ENCODE data around the gene NAMPT.
"Not testable (repeated sequence)": the region's sequence is repeated elsewhere in the genome, so short reads cannot be mapped to it uniquely, and the experiment has no call there.

The NAMPT gene

GRCh38 chr7:106304568-106304967, 19.8 kb upstream of the NAMPT start:
- DNase-seq (ENCODE audit: low spot score) = no peak

DNA sequence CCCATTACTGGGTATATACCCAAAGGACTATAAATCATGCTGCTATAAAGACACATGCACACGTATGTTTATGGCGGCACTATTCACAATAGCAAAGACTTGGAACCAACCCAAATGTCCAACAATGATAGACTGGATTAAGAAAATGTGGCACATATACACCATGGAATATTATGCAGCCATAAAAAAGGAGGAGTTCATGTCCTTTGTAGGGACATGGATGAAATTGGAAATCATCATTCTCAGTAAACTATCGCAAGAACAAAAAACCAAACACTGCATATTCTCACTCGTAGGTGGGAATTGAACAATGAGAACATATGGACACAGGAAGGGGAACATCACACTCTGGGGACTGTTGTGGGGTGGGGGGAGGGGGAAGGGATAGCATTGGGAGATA, 13.8 kb upstream of the NAMPT start:
- not testable (repeated sequence) for DNase-seq (ENCODE audit: low spot score)

GRCh38 chr7:106298155-106298554, 13.4 kb upstream of the NAMPT start:
- not testable (repeated sequence) for DNase-seq (ENCODE audit: low spot score)

DNA sequence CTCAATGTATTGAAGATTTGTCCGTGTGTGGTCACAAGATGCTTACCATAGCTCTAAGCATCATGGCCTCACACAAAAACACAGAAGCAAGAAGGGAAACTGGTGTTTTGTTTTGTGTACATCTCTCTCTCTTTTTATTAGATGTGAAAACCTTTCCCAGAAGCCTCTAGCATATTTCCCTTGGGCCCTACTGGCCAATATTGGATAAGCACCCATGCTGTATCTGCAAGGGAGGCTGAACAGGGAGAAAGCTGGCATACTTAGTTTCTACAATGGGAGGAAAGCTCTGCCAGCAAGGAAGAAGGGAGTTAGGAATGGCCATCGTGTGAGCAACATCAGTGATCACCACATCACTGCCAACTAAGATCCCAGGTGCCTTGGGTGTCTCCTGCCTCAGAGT, 9.6 kb upstream of the NAMPT start:
- no peak for DNase-seq (ENCODE audit: low spot score)

DNA sequence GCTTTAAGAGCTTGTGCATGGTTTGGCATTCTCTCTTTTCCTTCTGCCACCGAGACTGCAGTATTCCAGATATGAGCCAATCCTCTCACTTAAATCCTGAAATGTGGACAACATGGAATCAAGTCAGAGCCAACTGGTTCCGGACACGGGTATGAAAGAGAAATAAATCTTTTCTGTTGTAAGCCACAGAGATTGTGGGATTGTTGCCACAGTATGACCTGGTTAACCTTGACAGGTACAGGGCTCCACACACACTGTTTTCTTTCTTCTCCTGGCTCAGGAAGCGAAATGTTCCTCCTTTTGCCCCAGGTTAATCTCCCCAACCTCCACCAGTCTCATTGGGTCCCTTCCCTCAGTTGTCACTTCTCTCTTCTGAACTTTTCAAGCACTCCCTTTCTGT, 6.5 kb upstream of the NAMPT start:
- no peak for DNase-seq (ENCODE audit: low spot score)

DNA sequence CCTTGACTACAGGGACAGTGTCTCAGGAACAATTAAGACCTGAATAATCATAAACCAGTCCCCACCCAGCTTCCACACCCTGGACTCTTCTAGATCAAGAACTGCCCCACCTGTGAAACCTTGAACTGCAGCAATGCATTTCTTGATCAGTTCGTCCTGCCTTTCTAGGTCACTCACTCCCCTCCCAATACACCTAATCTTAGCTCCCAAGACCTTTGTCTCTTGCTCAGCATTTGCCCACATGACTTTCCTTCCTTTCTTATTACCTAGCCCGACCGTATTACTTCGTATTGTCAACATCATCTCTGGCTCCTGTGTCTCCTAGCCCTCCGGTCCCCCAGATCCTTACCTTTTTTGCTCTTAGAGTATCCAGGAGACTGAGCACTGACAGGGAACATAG, 5.5 kb upstream of the NAMPT start:
- DNase-seq (ENCODE audit: low spot score) = no peak

DNA sequence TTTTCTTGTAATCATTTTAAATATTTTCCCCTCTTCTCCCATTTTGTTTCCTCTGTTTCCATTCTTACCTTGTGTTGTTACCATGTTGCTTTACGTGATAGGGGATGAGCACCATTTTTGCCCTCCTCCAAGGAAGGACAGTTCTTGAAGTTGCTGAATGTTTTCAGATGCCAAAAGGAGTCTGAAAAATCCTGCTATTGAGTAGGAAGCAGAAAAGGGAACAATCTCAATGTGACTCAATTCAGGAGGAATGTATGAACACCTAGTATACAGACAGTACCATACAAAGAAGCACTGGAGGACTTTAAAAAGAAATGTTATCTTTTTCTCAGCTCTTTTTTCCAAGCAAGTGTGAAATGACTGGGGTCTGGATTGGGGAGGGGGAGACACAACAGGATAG, 5.1 kb upstream of the NAMPT start:
- DNase-seq (ENCODE audit: low spot score) = no peak

GRCh38 chr7:106288263-106288662, 3.5 kb upstream of the NAMPT start:
- DNase-seq (ENCODE audit: low spot score) = no peak

DNA sequence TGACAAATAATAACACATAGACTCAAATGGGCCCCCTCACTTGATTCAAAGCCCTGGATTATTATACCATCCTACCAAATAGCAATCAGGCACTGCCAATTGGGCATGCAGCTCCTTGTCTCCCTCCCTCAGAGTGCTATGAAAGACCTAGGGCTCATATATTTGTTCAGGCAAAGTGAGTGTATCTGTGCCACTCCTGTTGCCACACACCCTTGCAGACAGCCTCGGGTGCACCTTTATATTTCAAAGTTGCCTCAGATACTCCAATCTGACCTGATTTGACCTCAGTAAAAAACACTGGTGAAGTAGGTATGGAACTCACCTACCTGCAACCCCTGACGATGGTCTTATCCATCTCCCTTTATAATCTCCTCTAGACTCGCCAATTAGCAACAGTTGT, 3.0 kb upstream of the NAMPT start:
- DNase-seq (ENCODE audit: low spot score) = no peak

GRCh38 chr7:106285855-106286492, 1.2 kb upstream of the NAMPT start:
- DNase-seq (ENCODE audit: low spot score) = no peak

DNA sequence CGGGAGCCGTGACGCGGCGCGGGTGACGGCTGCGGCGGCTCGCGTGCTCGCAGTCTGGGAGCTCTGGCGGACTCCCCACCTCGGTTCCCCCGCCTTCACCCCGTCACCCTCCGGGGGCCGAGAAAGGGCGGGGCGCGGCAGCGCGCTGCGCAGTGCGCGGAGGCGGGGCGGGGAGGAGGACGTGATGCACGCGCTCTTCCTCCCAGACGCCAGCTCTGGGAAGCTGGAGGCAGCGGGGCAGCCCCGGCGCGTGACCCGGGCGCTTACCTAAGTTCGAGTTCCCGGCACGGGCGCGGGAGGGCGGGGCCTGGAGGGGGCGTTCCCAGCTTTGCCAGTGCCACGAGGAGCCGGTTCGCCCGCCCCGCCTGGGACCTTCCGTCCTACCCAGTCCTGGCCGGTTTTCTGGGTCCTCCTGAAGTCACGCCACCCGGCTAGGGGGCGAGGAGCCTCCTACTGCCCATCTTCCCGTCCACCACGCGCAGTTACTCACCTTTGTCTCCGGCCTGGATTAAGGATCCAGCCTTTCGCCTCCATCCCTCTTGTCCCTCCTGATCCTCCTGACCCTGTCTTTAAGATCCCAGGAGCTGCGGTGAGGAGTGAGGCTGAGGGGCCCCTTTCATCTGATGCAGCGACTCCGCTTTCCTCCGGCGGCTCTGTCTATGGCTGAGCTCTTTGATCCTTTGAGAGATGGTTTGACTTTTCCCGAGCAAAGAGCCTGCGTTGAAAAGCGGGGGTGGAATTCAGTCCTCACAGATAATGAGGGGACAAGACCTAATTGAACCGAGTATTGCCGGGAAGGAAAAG, 470 bp upstream of the NAMPT start:
- DNase-seq (ENCODE audit: low spot score) = peak; percentile 97

DNA sequence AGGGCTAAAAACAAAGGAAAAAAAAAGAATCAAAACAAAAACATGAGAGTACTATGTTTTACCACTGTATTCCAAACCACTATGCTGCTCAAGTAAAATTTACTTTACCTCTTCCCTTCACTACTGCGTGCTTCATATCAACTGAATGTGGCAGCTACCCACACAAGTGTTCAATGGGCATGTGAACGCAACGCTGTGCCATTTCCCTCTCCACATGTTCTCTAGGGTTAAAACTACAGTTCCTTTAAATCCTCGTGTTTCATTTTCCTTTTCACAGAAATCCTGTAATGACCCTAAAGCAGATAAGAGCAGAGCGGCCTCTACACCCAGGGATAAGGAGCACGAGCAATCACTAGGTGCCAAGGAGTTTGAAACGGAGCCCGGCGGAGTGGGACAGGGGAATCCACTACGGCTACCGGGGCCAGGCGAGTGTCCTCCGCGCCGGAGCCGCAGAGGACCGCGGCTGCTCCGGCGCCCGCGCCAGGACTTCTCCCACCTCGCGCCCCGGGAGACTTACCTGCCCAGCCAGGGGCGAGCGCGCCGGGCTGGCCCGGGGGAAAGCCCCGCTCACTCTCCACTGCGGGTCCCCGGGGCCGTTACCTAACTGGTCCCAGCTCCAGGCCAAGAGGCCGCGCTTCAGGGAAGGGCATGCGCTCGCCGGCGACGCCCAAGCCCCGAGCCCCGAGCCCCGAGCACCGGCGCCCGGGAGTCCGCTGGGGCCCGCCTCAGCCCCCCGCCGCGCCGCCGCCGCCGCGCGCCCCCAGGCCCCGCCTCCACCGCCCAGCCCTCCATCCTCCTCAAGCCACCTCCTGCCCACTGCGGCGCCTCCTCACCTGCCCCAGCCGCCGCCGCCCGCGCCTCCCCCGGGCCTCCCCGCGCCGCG, 711 bp downstream of the NAMPT start:
- peak; percentile 70 for DNase-seq (ENCODE audit: low spot score)

GRCh38 chr7:106283501-106283830, 1.3 kb downstream of the NAMPT start:
- DNase-seq (ENCODE audit: low spot score) = no peak

DNA sequence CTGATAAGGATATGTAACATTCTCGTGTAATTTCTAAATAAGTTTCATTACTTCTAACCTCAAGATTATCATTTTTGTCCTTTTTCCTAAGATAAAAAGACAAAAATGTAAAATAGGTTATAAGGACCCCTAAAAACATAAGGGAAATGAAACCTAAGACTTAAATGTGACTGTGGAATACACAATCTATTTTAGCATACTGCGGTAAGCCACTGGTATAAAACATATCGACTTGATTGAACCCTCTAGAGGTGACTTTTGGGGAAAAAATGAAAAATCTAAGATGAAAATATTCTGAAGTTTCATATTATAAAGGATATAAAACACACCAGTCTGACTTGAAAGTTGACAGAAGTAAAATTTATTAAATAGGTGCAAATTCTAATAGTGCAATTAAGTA, 1.9 kb downstream of the NAMPT start:
- DNase-seq (ENCODE audit: low spot score) = no peak

GRCh38 chr7:106282390-106282789, 2.4 kb downstream of the NAMPT start:
- DNase-seq (ENCODE audit: low spot score) = no peak

DNA sequence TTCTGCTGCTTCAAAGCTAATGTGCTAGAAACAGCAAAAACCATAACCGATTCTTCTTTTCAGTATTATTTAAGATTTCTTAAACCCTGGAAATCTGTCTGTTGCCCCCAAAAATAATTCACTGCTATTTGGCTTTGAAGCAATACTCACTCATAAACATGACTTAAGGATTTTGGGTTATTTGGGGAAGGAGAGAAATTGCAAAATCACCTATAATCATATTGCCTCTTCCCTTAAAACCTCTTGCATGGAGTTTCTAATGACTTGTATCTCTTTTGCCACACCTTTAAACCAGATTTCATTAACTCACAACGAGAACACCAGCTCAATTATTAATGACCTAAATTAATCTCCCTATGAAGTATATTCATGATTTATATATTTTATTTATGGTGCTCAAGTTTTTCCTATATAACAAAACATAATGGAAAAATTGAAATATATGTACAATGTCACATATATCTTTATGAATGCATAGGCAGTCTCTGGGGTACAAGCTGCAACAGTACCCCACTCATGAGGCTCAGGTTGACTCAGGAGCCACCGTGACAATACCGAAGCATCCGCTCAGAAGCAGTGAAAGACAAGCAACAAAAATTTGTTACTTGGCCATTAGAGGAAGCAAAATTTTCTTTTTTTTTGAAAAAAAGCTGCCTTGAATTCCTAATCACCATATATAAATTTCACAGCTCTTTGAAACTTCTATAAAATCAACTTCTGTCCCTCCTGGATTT, 3.0 kb downstream of the NAMPT start:
- DNase-seq (ENCODE audit: low spot score) = no peak

- DNase-seq (ENCODE audit: low spot score) = no peak
These were observed 3.7 kb downstream of the NAMPT start for GRCh38 chr7:106281127-106281526.

GRCh38 chr7:106279425-106280197, 5.2 kb downstream of the NAMPT start:
- DNase-seq (ENCODE audit: low spot score) = no peak

GRCh38 chr7:106278695-106279094, 6.1 kb downstream of the NAMPT start:
- DNase-seq (ENCODE audit: low spot score) = no peak

DNA sequence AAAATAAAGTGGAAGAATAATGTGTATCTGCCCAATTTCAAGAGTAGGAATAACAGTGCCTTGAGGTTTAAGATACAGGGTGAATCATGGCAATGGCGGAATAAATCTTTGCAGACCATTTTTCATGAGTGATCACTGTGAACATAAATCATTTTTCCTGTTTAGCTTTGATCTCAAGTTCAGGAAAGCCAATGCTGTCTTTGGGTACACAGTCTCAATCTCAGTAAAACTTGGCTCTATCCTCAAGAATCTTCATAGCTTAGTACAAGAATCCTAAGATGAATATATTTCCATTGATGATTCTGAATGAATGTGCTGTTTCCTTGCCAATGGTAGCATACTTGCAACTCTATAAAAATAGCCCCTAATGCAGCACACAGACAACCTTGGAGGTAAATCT, 6.8 kb downstream of the NAMPT start:
- DNase-seq (ENCODE audit: low spot score) = no peak

DNA sequence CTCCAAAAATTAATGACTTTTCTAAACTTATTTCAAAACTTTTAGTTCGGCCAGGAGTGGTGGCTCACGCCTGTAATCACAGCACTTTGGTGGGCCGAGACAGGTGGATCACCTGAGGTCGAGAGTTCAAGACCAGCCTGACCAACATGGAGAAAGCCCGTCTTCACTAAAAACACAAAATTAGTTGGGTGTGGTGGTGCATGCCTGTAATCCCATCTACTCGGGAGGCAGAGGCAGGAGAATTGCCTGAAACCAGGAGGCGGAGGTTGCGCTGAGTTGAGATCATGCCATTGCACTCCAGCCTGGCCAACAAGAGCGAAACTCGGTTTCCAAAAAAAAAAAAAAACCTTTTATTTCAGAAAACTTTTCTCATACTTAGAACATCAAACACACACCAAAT, 8.3 kb downstream of the NAMPT start:
- no peak for DNase-seq (ENCODE audit: low spot score)

Data from hematopoietic multipotent progenitor cell treated with erythropoietin and hydrocortisone succinate and interleukin-3 and kit ligand, for 17 days (in vitro differentiated cells).